ENCODE results near the gene PEX7. TPM values are rescaled to one million over a fixed set of nuclear protein-coding genes. Genes with fewer than 3 reads are reported as not detected.

Gene PEX7
- total RNA-seq, 1 experiment from 2014 or later: 8.1 TPM

- TF ChIP-seq, protein P1, sequence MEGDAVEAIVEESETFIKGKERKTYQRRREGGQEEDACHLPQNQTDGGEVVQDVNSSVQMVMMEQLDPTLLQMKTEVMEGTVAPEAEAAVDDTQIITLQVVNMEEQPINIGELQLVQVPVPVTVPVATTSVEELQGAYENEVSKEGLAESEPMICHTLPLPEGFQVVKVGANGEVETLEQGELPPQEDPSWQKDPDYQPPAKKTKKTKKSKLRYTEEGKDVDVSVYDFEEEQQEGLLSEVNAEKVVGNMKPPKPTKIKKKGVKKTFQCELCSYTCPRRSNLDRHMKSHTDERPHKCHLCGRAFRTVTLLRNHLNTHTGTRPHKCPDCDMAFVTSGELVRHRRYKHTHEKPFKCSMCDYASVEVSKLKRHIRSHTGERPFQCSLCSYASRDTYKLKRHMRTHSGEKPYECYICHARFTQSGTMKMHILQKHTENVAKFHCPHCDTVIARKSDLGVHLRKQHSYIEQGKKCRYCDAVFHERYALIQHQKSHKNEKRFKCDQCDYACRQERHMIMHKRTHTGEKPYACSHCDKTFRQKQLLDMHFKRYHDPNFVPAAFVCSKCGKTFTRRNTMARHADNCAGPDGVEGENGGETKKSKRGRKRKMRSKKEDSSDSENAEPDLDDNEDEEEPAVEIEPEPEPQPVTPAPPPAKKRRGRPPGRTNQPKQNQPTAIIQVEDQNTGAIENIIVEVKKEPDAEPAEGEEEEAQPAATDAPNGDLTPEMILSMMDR (IDR thresholded peaks at IDR 0.05 in 2 of 3, conservative IDR thresholded peaks at IDR 0.05 in 1 of 3; ENCODE audit: borderline replicate concordance in 1 of 3, insufficient read depth in 1 of 3, low read depth in 2 of 3, low read length in 2 of 3): no peak
- TF ChIP-seq EZH2phosphoT487 (IDR thresholded peaks at IDR 0.05; ENCODE audit: borderline replicate concordance) (no peak), ZNF274 (IDR thresholded peaks at IDR 0.05; ENCODE audit: low read depth, low read length) (no peak), SRF (IDR thresholded peaks at IDR 0.05; ENCODE audit: low read depth) (no peak), TCF7L2 (IDR thresholded peaks at IDR 0.05; ENCODE audit: borderline replicate concordance, extremely low read depth, insufficient read depth, insufficient read length) (no peak), EGR1 (IDR thresholded peaks at IDR 0.05; ENCODE audit: low read depth) (no peak), POLR2A (IDR thresholded peaks at IDR 0.05; ENCODE audit: borderline replicate concordance, extremely low read depth, insufficient read depth, insufficient read length) (no peak), POLR2AphosphoS5 (IDR thresholded peaks at IDR 0.05; ENCODE audit: low read depth, low read length) (no peak), RAD21 (IDR thresholded peaks at IDR 0.05; ENCODE audit: low read depth) (no peak)
Measured at GRCh38 chr6:136774228-136775041, 48.0 kb upstream of the PEX7 start (continued).

GRCh38 chr6:136775081-136775480 lies 47.3 kb upstream of the PEX7 start:
- no peak for ATAC-seq
- Histone ChIP-seq H3K27me3 (ENCODE audit: insufficient read depth, low read length) (no peaks in the 10 kb centered on the region), H3K27ac (ENCODE audit: low read depth, low read length) (no peak overlapping the region), H2AFZ (ENCODE audit: low read depth, low read length, poor library complexity, severe bottlenecking) (no peak overlapping the region), H3K4me2 (ENCODE audit: low read length) (peak overlapping the region; percentile 16; the same call in 1 of the 2 replicates), H3K4me3 (replicated peaks in 1 of 2; ENCODE audit: low read depth in 1 of 2, low read length in 2 of 2) (no peak overlapping the region), H3K4me1 (ENCODE audit: control insufficient read depth in 1 of 2, insufficient read depth in 2 of 2, low read length in 2 of 2) (peaks cover 16 to 28% of the 10 kb centered on the region in 2 experiments), H3K79me2 (ENCODE audit: insufficient read depth, low read length) (peaks cover 23% of the 10 kb centered on the region; the same call in 1 of the 2 replicates), H3K9me2 (ENCODE audit: insufficient read depth) (no peaks in the 10 kb centered on the region), H3K36me3 (ENCODE audit: control insufficient read depth in 1 of 2, insufficient read depth in 2 of 2, low read length in 2 of 2) (no peaks in the 10 kb centered on the region), H3K9me3 (ENCODE audit: control insufficient read depth in 1 of 2, insufficient read depth in 1 of 2, low read depth in 1 of 2, low read length in 2 of 2) (no peaks in the 10 kb centered on the region), H4K20me1 (ENCODE audit: insufficient read depth) (no peaks in the 10 kb centered on the region), H3K9ac (ENCODE audit: low read length) (no peak overlapping the region)
- CTCF ChIA-PET: interaction anchor here (1.4 to 2.5 kb wide), 2 partner anchors 17 to 131 kb away, joined by 5 to 10 read pairs; partner anchors contain the start of gene MAP3K5
- intact Hi-C loops (cut with micrococcal nuclease): no loop called here
- POLR2A ChIA-PET: interaction anchor here (0.9 kb wide), 1 partner anchor 18 kb away, joined by 3 read pairs; no protein-coding TSS in a partner anchor
- TF ChIP-seq EGR1 (IDR thresholded peaks at IDR 0.05; ENCODE audit: low read depth) (no peak), EZH2phosphoT487 (IDR thresholded peaks at IDR 0.05; ENCODE audit: borderline replicate concordance) (no peak), POLR2AphosphoS5 (IDR thresholded peaks at IDR 0.05; ENCODE audit: low read depth, low read length) (no peak), SRF (IDR thresholded peaks at IDR 0.05; ENCODE audit: low read depth) (no peak), CEBPB (IDR thresholded peaks at IDR 0.05; ENCODE audit: low read depth) (no peak), FOSL1 (IDR thresholded peaks at IDR 0.05; ENCODE audit: low read depth) (no peak), SIN3A (IDR thresholded peaks at IDR 0.05; ENCODE audit: low read depth) (no peak), JUND (IDR thresholded peaks at IDR 0.05) (no peak), SP1 (IDR thresholded peaks at IDR 0.05; ENCODE audit: low read depth) (no peak), MAX (IDR thresholded peaks at IDR 0.05) (no peak), ELF1 (IDR thresholded peaks at IDR 0.05; ENCODE audit: borderline replicate concordance, low read depth) (no peak), ZFX (IDR thresholded peaks at IDR 0.05) (no peak), RAD21 (IDR thresholded peaks at IDR 0.05; ENCODE audit: low read depth) (no peak), POLR2A (IDR thresholded peaks at IDR 0.05; ENCODE audit: borderline replicate concordance, extremely low read depth, insufficient read depth, insufficient read length) (no peak), EZH2 (IDR thresholded peaks at IDR 0.05) (no peak)
- TF ChIP-seq, protein P2, sequence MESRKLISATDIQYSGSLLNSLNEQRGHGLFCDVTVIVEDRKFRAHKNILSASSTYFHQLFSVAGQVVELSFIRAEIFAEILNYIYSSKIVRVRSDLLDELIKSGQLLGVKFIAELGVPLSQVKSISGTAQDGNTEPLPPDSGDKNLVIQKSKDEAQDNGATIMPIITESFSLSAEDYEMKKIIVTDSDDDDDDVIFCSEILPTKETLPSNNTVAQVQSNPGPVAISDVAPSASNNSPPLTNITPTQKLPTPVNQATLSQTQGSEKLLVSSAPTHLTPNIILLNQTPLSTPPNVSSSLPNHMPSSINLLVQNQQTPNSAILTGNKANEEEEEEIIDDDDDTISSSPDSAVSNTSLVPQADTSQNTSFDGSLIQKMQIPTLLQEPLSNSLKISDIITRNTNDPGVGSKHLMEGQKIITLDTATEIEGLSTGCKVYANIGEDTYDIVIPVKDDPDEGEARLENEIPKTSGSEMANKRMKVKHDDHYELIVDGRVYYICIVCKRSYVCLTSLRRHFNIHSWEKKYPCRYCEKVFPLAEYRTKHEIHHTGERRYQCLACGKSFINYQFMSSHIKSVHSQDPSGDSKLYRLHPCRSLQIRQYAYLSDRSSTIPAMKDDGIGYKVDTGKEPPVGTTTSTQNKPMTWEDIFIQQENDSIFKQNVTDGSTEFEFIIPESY (IDR thresholded peaks at IDR 0.05; ENCODE audit: extremely low read depth, insufficient replicate concordance, low read length): no peak
- no TSS peak for BruUV-seq (replicated peaks)
- no peak for DNase-seq (ENCODE audit: low read depth, low spot score)
- RAD21 ChIA-PET (ENCODE audit: low non-redundant PET in 1 of 2, low total read pairs in 2 of 2, uncharacterized antibody in 2 of 2, unreplicated experiment in 2 of 2): no interaction called here

Measured in HCT116 (cell line).